HG03159 (cell line): ENCODE data around the gene RABAC1.
"Not testable (repeated sequence)": the region's sequence is repeated elsewhere in the genome, so short reads cannot be mapped to it uniquely, and the experiment has no call there.

Source experiments
- ATAC-seq: cut with Tn5 transposase; IDR thresholded peaks from one replicate; pipeline ENCODE4 v1.9.1; 2021; ENCODE audit warnings: mild to moderate bottlenecking, moderate library complexity; ENCODE audit not compliant: unreplicated experiment

RABAC1 gene

GRCh38 chr19:41917676-41918075 is 41.4 kb downstream of the RABAC1 start:
- no peak for ATAC-seq

GRCh38 chr19:41915776-41916414 is 43.2 kb downstream of the RABAC1 start:
- no peak for ATAC-seq

- no peak for ATAC-seq
Observed at GRCh38 chr19:41915021-41915775, 43.9 kb downstream of the RABAC1 start.

GRCh38 chr19:41914424-41914834 is 44.7 kb downstream of the RABAC1 start:
- ATAC-seq = not testable (repeated sequence)

GRCh38 chr19:41913538-41914423 is 45.3 kb downstream of the RABAC1 start:
- no peak for ATAC-seq

GRCh38 chr19:41912899-41913537 is 46.1 kb downstream of the RABAC1 start:
- no peak for ATAC-seq

- ATAC-seq = no peak
Observed at GRCh38 chr19:41911889-41912731, 47.0 kb downstream of the RABAC1 start.

- no peak for ATAC-seq
Observed at GRCh38 chr19:41910992-41911888, 47.9 kb downstream of the RABAC1 start.

- ATAC-seq = no peak
Observed at GRCh38 chr19:41910240-41910991, 48.7 kb downstream of the RABAC1 start.

- ATAC-seq = no peak
Observed at GRCh38 chr19:41909706-41910105, 49.4 kb downstream of the RABAC1 start.

- ATAC-seq = no peak
Observed at GRCh38 chr19:41908724-41909464, 50.2 kb downstream of the RABAC1 start.

GRCh38 chr19:41907994-41908615 is 51.0 kb downstream of the RABAC1 start:
- ATAC-seq = no peak

GRCh38 chr19:41906916-41907680 is 52.0 kb downstream of the RABAC1 start:
- ATAC-seq = no peak
